ENCODE data around the gene SYT1. TPM values are rescaled to one million over a fixed set of nuclear protein-coding genes. Genes with fewer than 3 reads are reported as not detected.

Gene SYT1
- total RNA-seq, 6 donors from 2014 or later: 0.52 to 0.67 (median 0.59) TPM; not detected in 3

DNA sequence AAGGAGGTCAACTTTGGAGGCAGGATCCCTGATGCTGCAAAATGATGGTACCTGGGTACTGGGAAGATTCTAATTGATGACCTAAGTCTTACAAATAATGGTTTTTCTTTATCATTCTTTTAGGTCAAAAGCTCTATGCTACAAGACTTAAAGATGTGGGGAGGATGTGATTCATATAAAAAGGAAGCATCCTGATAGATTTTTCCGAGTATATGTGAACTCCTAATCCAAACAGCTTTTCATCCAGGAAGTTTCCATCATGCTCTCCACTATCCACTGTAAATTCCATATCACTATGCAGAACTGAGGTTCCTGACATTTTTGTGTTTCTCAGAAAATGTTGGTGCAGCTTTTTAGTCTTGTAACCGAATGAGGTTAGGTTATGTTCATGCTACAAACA lies 533.0 kb downstream of the SYT1 start:
- WGBS, 2 donors: 67 to 71% methylated on average over 2 of the region's 2 CpGs
- no peak overlapping the region for H3K27ac ChIP-seq
- no peak overlapping the region for H3K4me3 ChIP-seq
- TF ChIP-seq EP300 (IDR thresholded peaks at IDR 0.05) (no peak), POLR2A (IDR thresholded peaks at IDR 0.05) (no peak), POLR2AphosphoS5 (IDR thresholded peaks at IDR 0.05) (no peak)
- TF ChIP-seq, protein P1, sequence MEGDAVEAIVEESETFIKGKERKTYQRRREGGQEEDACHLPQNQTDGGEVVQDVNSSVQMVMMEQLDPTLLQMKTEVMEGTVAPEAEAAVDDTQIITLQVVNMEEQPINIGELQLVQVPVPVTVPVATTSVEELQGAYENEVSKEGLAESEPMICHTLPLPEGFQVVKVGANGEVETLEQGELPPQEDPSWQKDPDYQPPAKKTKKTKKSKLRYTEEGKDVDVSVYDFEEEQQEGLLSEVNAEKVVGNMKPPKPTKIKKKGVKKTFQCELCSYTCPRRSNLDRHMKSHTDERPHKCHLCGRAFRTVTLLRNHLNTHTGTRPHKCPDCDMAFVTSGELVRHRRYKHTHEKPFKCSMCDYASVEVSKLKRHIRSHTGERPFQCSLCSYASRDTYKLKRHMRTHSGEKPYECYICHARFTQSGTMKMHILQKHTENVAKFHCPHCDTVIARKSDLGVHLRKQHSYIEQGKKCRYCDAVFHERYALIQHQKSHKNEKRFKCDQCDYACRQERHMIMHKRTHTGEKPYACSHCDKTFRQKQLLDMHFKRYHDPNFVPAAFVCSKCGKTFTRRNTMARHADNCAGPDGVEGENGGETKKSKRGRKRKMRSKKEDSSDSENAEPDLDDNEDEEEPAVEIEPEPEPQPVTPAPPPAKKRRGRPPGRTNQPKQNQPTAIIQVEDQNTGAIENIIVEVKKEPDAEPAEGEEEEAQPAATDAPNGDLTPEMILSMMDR (IDR thresholded peaks at IDR 0.05): no peak
- no peaks in the 10 kb centered on the region for H3K9me3 ChIP-seq
- H3K27me3 ChIP-seq: no peaks in the 10 kb centered on the region
- DNase-seq (no peak), ATAC-seq (ENCODE audit: low FRiP score in 2 of 2) (no peak)
- no peaks in the 10 kb centered on the region for H3K4me1 ChIP-seq
- H3K36me3 ChIP-seq: no peaks in the 10 kb centered on the region

- Histone ChIP-seq H3K9me3 (no peaks in the 10 kb centered on the region), H3K4me1 (no peaks in the 10 kb centered on the region), H3K36me3 (no peaks in the 10 kb centered on the region), H3K4me3 (no peak overlapping the region), H3K27me3 (no peaks in the 10 kb centered on the region), H3K27ac (no peak overlapping the region)
- WGBS, 2 donors: 95 to 96% methylated on average over 3 of the region's 3 CpGs
- TF ChIP-seq POLR2A (IDR thresholded peaks at IDR 0.05) (no peak), EP300 (IDR thresholded peaks at IDR 0.05) (no peak), POLR2AphosphoS5 (IDR thresholded peaks at IDR 0.05) (no peak)
- TF ChIP-seq, protein P1 (IDR thresholded peaks at IDR 0.05): no peak
- ATAC-seq (ENCODE audit: low FRiP score in 2 of 2): no peak
- no peak for DNase-seq
Observed at GRCh38 chr12:79400481-79400880, 535.9 kb downstream of the SYT1 start.

- H3K9me3 ChIP-seq: no peaks in the 10 kb centered on the region
- H3K4me3 ChIP-seq: no peak overlapping the region
- H3K36me3 ChIP-seq: no peaks in the 10 kb centered on the region
- ATAC-seq (ENCODE audit: low FRiP score in 2 of 2) (no peak), DNase-seq (no peak)
- no peaks in the 10 kb centered on the region for H3K4me1 ChIP-seq
- H3K27ac ChIP-seq: no peak overlapping the region
- WGBS, 2 donors: 75 to 77% methylated on average over 2 of the region's 2 CpGs
- TF ChIP-seq, protein P1 (IDR thresholded peaks at IDR 0.05): no peak
- no peak for TF ChIP-seq POLR2AphosphoS5 (IDR thresholded peaks at IDR 0.05)
- TF ChIP-seq POLR2A (IDR thresholded peaks at IDR 0.05): no peak
- no peak for TF ChIP-seq EP300 (IDR thresholded peaks at IDR 0.05)
- H3K27me3 ChIP-seq: no peaks in the 10 kb centered on the region
Observed at GRCh38 chr12:79402606-79403005, 538.0 kb downstream of the SYT1 start.

DNA sequence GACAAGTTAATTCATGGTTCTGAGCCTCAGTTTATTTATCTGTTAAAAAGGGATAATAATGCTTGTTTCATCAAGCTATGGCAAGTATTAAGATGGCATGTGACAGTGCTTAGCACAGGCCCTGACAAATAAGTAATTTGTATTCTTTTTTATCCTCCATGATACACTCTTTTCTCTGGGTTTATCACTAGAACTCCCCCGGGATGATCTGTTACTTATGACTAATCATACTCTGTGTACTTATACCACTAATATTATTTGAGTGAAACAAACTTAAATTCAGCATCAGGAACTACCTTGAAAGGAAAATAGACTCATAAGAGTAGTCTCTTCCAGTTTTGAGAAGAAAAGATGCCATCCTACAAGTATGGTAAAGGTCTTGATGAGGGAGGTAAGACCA lies 542.4 kb downstream of the SYT1 start:
- 74 to 89% methylated on average over 1 of the region's 1 CpG for WGBS, 2 donors
- ATAC-seq (ENCODE audit: low FRiP score in 2 of 2) (no peak), DNase-seq (no peak)
- Histone ChIP-seq H3K4me3 (no peak overlapping the region), H3K9me3 (no peaks in the 10 kb centered on the region), H3K4me1 (peaks cover 0 to 5% (median 4%) of the 10 kb centered on the region in 4 donors), H3K27ac (no peak overlapping the region), H3K27me3 (no peaks in the 10 kb centered on the region), H3K36me3 (no peaks in the 10 kb centered on the region)
- TF ChIP-seq EP300 (IDR thresholded peaks at IDR 0.05): no peak
- TF ChIP-seq POLR2A (IDR thresholded peaks at IDR 0.05): no peak
- no peak for TF ChIP-seq POLR2AphosphoS5 (IDR thresholded peaks at IDR 0.05)
- TF ChIP-seq, protein P1 (IDR thresholded peaks at IDR 0.05): no peak

All from upper lobe of left lung (tissue), 6 donors.